DND-41 (cell line): Measurements from ENCODE around the gene CARHSP1.
"Not testable (repeated sequence)": the region's sequence is repeated elsewhere in the genome, so short reads cannot be mapped to it uniquely, and the experiment has no call there.

Experiments
- ATAC-seq: fragments of 200-7000 bp; cut with Tn5 transposase; 3 replicates; pipeline ENCODE4 v1.9.1; 2021; ENCODE audit warnings: low read depth; ENCODE audit not compliant: insufficient read depth
- DNase-seq: peaks from one replicate; pipeline ENCODE4 v3.0.0-alpha.2; 2020
- H2AFZ ChIP-seq: 2 replicates; pipeline ENCODE4 v1.6.0; 2012; ENCODE audit warnings: low read depth, low read length
- H3K27ac ChIP-seq: 2 replicates; pipeline ENCODE4 v1.5.1; 2012; ENCODE audit warnings: low read length, inconsistent platforms
- H3K27me3 ChIP-seq: fragments of 200-600 bp; sonication (generic); 2 replicates; pipeline ENCODE4 v1.6.0; 2012; ENCODE audit warnings: low read length, mild to moderate bottlenecking, inconsistent platforms; ENCODE audit not compliant: insufficient read depth, poor library complexity
- H3K36me3 ChIP-seq: 2 replicates; pipeline ENCODE4 v1.5.1; 2012; ENCODE audit warnings: low read length, inconsistent platforms; ENCODE audit not compliant: insufficient read depth
- H3K4me1 ChIP-seq: 2 replicates; pipeline ENCODE4 v1.5.1; 2012; ENCODE audit warnings: mild to moderate bottlenecking, low read length; ENCODE audit not compliant: insufficient read depth
- H3K4me2 ChIP-seq: 2 replicates; pipeline ENCODE4 v1.6.0; 2012; ENCODE audit warnings: mild to moderate bottlenecking, moderate library complexity, low read length, inconsistent platforms; ENCODE audit not compliant: insufficient read depth
- H3K4me3 ChIP-seq, 2 experiments: fragments of 200-600 bp in 1 of 2; shearing (Covaris generic) in 1 of 2; 2 replicates each; pipeline ENCODE4 v1.5.1; 2012 to 2016; ENCODE audit warnings: inconsistent platforms in 2 of 2, low read length in 2 of 2, mild to moderate bottlenecking in 2 of 2, low read depth in 1 of 2, moderate library complexity in 1 of 2
- H3K79me2 ChIP-seq: 2 replicates; pipeline ENCODE4 v1.6.0; 2012; ENCODE audit warnings: low read length, inconsistent platforms; ENCODE audit not compliant: insufficient read depth
- H3K9ac ChIP-seq: 2 replicates; pipeline ENCODE4 v1.6.0; 2012; ENCODE audit warnings: low read depth, mild to moderate bottlenecking, inconsistent platforms, low read length, moderate library complexity
- H3K9me3 ChIP-seq: 2 replicates; pipeline ENCODE4 v1.5.1; 2012; ENCODE audit warnings: low read length, moderate library complexity, mild to moderate bottlenecking, inconsistent platforms; ENCODE audit not compliant: insufficient read depth, severe bottlenecking
- H4K20me1 ChIP-seq: 2 replicates; pipeline ENCODE4 v1.6.0; 2012; ENCODE audit warnings: low read length; ENCODE audit not compliant: insufficient read depth
- EZH2 ChIP-seq: IDR thresholded peaks from 3 replicates; pipeline ENCODE4 v1.6.1; 2012; ENCODE audit warnings: borderline replicate concordance, low read depth, mild to moderate bottlenecking, moderate library complexity, low read length, inconsistent platforms; ENCODE audit not compliant: severe bottlenecking
- TF ChIP-seq, protein P1 (sequence below): IDR thresholded peaks from 2 replicates; pipeline ENCODE4 v1.5.1; 2012; ENCODE audit warnings: borderline replicate concordance, low read length, moderate library complexity, mild to moderate bottlenecking; ENCODE audit not compliant: poor library complexity, severe bottlenecking; ENCODE audit errors: extremely low read depth

CARHSP1 gene

GRCh38 chr16:8877894-8878522 lies 9.2 kb upstream of the CARHSP1 start:
- H3K9ac ChIP-seq, result no peak overlapping the region
- H3K4me3 ChIP-seq, result no peak overlapping the region
- H3K27ac ChIP-seq, result no peak overlapping the region
- H4K20me1 ChIP-seq, result no peaks in the 10 kb centered on the region
- no peak for ATAC-seq
- TF ChIP-seq, protein P1, sequence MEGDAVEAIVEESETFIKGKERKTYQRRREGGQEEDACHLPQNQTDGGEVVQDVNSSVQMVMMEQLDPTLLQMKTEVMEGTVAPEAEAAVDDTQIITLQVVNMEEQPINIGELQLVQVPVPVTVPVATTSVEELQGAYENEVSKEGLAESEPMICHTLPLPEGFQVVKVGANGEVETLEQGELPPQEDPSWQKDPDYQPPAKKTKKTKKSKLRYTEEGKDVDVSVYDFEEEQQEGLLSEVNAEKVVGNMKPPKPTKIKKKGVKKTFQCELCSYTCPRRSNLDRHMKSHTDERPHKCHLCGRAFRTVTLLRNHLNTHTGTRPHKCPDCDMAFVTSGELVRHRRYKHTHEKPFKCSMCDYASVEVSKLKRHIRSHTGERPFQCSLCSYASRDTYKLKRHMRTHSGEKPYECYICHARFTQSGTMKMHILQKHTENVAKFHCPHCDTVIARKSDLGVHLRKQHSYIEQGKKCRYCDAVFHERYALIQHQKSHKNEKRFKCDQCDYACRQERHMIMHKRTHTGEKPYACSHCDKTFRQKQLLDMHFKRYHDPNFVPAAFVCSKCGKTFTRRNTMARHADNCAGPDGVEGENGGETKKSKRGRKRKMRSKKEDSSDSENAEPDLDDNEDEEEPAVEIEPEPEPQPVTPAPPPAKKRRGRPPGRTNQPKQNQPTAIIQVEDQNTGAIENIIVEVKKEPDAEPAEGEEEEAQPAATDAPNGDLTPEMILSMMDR, result no peak
- no peak for TF ChIP-seq EZH2
- no peaks in the 10 kb centered on the region for H3K27me3 ChIP-seq
- peaks cover 7% of the 10 kb centered on the region for H3K4me1 ChIP-seq
- no peak overlapping the region for H3K4me2 ChIP-seq
- no peaks in the 10 kb centered on the region for H3K79me2 ChIP-seq
- H3K36me3 ChIP-seq, result no peaks in the 10 kb centered on the region
- no peak overlapping the region for H2AFZ ChIP-seq
- DNase-seq, result no peak
- H3K9me3 ChIP-seq, result no peaks in the 10 kb centered on the region

- not testable (repeated sequence) for H3K4me2 ChIP-seq
Observed at GRCh38 chr16:8875317-8875716, 6.5 kb upstream of the CARHSP1 start.

DNA sequence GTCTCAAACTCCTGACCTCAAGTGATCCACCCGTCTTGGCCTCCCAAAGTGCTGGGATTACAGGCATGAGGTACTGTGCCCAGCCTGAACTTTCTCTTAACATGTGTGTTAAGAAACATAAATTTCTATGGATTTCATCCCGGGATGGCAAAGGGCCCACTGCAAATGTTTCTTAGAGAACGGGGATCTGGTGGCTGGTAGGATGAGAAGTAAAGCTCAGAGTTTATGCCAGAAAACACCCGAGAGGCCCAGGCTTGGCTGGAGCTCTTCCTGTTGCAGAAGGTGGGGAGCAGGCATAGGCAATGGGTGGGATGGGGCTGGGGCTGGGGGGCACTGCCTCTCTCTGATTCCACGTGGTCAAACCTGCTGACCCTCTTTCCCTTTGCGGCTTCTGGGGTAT lies 5.6 kb upstream of the CARHSP1 start:
- Histone ChIP-seq H2AFZ (no peak overlapping the region), H3K4me3 (no peak overlapping the region), H3K9ac (no peak overlapping the region), H3K36me3 (no peaks in the 10 kb centered on the region), H3K4me2 (no peak overlapping the region), H4K20me1 (no peaks in the 10 kb centered on the region), H3K27ac (no peak overlapping the region), H3K4me1 (peaks cover 26% of the 10 kb centered on the region), H3K79me2 (peaks cover 4% of the 10 kb centered on the region), H3K9me3 (no peaks in the 10 kb centered on the region), H3K27me3 (no peaks in the 10 kb centered on the region)
- ATAC-seq (no peak), DNase-seq (no peak)
- TF ChIP-seq EZH2, result no peak
- TF ChIP-seq, protein P1, result no peak

More at GRCh38 chr16:8875317-8875716, 6.5 kb upstream of the CARHSP1 start:
- H3K27me3 ChIP-seq, H3K27ac ChIP-seq, DNase-seq, H3K36me3 ChIP-seq, H3K4me3 ChIP-seq, H4K20me1 ChIP-seq, H3K9me3 ChIP-seq, H3K9ac ChIP-seq, ATAC-seq, H3K79me2 ChIP-seq, H2AFZ ChIP-seq: not testable (repeated sequence)
- H3K4me1 ChIP-seq, result peaks cover 22% of the 10 kb centered on the region

DNA sequence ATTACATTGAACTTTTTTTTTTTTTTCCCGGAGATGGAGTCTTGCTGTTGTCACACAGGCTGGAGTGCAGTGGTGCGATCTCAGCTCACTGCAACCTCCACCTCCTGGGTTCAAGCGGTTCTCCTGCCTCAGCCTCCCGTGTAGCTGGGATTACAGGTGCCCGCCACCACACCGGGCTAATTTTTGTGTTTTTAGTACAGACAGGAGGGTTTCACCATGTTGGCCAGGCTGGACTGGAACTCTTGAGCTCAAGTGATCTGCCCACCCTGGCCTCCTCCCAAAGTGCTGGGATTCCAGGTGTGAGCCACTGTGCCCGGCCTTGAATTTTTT lies 5.0 kb upstream of the CARHSP1 start:
- not testable (repeated sequence) for H3K27ac ChIP-seq, ATAC-seq, H4K20me1 ChIP-seq, H3K9me3 ChIP-seq, H3K27me3 ChIP-seq, DNase-seq, H3K79me2 ChIP-seq, H3K36me3 ChIP-seq, H3K9ac ChIP-seq, H3K4me3 ChIP-seq, H2AFZ ChIP-seq, H3K4me2 ChIP-seq
- peaks cover 29% of the 10 kb centered on the region for H3K4me1 ChIP-seq
